Fibroblast of the aortic adventitia (primary cell): ENCODE results near the gene CDC42BPA. TPM values are rescaled to one million over a fixed set of nuclear protein-coding genes. Genes with fewer than 3 reads are reported as not detected.

Experiments used
- DNase-seq: peaks from one replicate; pipeline ENCODE4 v3.0.0-alpha.2; 2010; ENCODE audit warnings: low read depth
- H3K4me3 ChIP-seq: 2 replicates; pipeline ENCODE4 v1.5.1; 2011; ENCODE audit warnings: low read depth, mild to moderate bottlenecking, control low read depth, low read length, moderate library complexity
- CTCF ChIP-seq: IDR thresholded peaks from 2 replicates; pipeline ENCODE4 v1.5.1; 2011; ENCODE audit warnings: mild to moderate bottlenecking, low read length, control low read depth, inconsistent platforms; ENCODE audit not compliant: insufficient read depth
- total RNA-seq: library from RNA; depleted of rRNA; stranded (reverse); fragments of >200 nt; gene quantifications from 2 replicates; pipeline ENCODE4 v1.2.3, GENCODE V29; 2012; ENCODE audit warnings: low replicate concordance

CDC42BPA gene
- total RNA-seq, 1 donor = 82.5 TPM

DNA sequence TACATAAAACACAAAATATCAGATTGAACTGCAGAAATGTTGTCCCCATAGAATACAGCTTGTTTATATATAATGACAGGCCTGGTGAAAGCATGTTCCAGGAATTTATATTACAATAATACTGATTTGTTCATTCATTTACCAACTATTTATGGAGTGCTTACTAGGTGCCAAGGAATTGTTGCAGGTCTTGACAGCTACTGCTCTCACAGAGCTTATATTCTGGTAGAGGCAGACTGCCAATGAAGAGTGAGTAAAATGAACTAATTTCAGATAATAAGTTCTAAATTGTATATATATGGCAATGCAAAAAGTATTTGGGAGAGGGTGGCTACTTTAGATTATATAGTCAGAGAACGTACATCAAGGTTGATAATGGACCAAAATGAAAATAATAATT lies 226.2 kb downstream of the CDC42BPA start:
- no peak for TF ChIP-seq CTCF
- H3K4me3 ChIP-seq = no peak overlapping the region
- DNase-seq = peak; percentile 32

DNA sequence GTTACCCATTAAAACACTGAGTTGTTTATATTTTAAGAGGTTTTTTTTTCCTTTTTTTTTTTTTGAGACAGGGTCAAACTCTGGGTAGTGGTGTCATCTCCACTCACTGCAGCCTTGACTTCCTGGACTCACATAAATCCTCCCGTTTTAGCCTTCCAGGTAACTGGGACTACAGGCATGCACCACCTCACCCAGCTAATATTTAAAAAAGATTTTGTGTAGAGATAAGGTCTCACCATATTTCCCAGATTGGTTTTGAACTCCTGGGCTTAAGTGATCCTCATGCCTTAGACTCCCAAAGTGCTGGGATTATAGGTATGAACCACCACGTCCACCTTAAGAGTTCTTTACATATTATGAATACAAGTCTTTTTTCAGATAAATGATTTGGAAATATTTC lies 231.7 kb downstream of the CDC42BPA start:
- DNase-seq = no peak

DNA sequence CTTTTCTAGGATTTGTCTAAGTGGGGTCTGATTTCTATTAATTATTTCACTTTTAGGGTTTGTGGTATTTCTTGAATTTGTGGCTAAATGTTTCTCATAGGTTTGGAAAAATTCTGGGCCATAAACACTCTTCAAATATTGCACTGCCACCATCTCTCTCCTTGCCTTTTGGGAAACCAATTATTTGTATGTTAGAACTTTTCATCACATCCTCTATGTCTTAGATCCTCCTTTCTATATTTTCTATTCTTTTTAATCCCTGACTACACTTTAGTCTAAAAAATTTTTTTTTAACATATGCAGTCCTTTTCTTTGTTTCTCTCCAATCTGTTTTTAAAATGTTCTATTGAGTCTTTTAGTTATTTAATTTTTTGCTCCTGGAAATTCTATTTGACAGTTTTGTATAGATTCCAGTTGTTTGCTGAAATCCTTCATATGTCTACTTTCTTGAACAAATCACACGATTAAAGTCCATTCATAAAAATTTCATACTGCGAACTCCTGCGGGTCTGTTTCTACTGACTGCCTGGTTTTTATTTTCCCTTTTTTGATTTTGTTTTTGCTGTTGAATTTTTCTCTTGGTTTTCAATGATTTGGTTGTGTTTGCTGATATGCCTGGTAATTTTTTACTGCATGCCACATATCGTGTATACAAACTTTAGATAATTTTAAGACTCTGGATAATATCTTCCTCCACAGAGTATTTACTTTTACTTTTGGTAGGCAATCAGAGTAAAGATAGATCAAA lies 235.1 kb downstream of the CDC42BPA start:
- no peak for TF ChIP-seq CTCF
- DNase-seq = no peak
- no peak overlapping the region for H3K4me3 ChIP-seq

More for the DNA sequence above, 231.7 kb downstream of the CDC42BPA start:
- no peak overlapping the region for H3K4me3 ChIP-seq
- no peak for TF ChIP-seq CTCF

DNA sequence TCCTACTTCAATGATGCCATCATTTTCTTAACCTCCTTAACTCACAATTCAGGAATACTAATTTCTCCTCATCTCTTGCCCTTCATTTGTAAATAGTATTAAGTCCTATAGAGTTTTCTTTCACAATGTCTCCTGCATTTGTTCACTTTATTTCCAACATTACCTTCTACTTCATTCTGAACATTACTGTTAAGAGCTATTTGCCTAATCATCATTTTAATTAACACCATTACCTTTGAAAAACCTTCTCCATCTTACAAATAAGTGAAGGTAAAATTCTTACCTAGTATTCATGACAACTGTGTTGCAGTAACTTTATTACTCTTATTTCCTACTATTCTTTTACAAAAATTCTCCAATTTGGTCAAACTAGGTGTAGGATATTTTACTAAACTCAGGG lies 240.5 kb downstream of the CDC42BPA start:
- no peak for TF ChIP-seq CTCF
- H3K4me3 ChIP-seq = no peak overlapping the region
- no peak for DNase-seq

DNA sequence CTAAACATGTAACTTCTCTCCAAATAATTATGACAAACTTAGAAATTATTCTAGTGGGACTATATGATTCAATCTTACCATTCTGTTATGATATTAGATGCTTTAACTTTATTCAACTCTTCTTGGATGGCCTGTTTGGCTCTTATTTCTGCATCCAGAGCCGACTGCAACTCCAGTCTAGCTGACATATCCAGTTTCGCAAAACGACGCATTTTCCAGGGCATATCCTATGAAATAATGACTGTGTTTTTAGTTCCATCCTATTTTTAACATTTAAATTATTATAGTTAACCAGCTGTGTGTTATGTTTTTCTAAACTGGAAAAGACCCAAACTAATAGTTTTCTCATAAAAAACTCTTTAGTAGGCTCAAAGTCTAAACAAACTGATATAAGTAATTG lies 244.5 kb downstream of the CDC42BPA start:
- DNase-seq = no peak
- TF ChIP-seq CTCF = no peak
- no peak overlapping the region for H3K4me3 ChIP-seq

DNA sequence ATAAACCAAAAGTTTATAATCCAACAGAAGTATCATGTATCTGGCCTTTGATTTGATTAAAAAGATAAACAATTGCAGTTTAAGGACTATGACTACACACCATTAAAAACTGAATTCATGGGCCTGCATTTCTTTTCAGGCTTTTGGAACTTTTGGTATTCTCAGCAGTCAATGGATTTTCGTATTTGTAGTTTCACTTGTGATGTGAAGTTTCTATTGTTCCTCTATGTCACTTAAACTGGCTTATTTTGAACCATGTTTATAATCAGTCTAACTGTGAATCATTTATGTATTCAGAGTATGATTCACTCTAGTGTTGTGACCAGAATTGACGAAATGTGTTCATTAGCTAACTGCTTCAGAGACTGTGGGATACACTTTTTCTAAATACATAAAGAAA lies 245.3 kb downstream of the CDC42BPA start:
- DNase-seq = peak; percentile 21
- H3K4me3 ChIP-seq = no peak overlapping the region
- no peak for TF ChIP-seq CTCF

DNA sequence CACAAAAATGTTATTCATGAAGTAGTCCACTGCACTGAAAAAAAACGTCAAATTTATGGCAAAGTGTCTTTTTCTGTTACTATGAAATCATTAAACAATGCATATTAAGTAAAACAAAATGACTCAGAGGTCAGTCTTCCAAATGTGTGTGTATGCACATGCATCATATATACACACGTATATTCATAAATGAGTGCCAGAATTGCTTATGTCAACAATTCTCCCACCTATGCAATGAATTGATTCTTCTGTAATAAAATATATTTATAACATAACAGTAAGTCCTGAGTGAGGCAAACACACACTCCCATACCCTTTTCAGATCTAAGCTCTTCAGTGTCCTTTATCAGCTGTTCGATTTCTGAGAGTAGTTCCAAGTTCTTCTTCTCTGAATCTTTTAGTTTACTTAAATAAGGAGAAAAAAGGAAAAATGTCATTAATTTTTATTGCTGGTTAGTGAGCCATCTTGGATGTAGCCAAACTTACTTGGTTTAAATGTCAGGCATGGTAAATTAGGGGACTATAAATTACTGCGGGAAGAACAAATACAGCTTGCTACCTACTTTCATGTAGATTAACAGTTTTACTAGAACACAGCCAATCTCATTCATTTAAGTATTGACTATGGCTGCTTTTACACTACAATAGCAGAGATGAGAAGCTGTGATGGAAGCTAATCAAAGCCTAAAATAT lies 246.3 kb downstream of the CDC42BPA start:
- H3K4me3 ChIP-seq = no peak overlapping the region
- no peak for TF ChIP-seq CTCF
- DNase-seq = no peak
